ENCODE measurements around the gene FBXL12. TPM values are rescaled to one million over a fixed set of nuclear protein-coding genes. Genes with fewer than 3 reads are reported as not detected.
A peak's percentile ranks its signal among the peaks of the same experiment; 100 is the strongest.

Gene FBXL12
- total RNA-seq, 4 donors from 2014 or later: 16.7 to 37.1 (median 20.7) TPM

DNA sequence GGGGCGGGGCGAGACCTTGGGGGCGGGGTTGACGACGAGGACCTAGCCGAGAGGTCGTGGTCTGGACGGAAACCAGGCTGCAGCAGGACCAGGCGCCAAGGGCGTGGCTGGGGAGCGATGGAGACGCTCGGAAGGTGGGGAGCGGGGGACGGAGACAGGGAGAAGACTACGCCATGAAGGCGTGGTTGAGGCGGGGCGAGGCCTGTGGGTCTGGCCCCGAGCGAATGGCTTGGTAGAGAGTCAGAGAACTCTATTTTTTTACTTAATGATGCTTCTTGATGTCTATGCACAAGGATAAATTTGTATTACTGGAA, 674 bp upstream of the FBXL12 start:
- H3K27ac ChIP-seq: peak overlapping the region in 2 of 3 donors; percentile 23 to 84
- H3K4me1 ChIP-seq: peaks cover 9 to 12% of the 10 kb centered on the region in 2 donors
- DNase-seq: no peak
- intact Hi-C loops (cut with DNase I): loop anchor here (1.0 kb wide), 1 partner anchor 27 kb away; no protein-coding TSS in a partner anchor
- 4 to 7% methylated on average over 14 to 17 of the region's 21 CpGs for WGBS, 2 donors
- no peaks in the 10 kb centered on the region for H3K36me3 ChIP-seq
- peak overlapping the region in 1 of 3 donors; percentile 6 for H3K4me3 ChIP-seq (replicated peaks in 1 of 3)
- no peaks in the 10 kb centered on the region for H3K9me3 ChIP-seq
- no peak for TF ChIP-seq POLR2A (IDR thresholded peaks at IDR 0.05)
- TF ChIP-seq, protein P1, sequence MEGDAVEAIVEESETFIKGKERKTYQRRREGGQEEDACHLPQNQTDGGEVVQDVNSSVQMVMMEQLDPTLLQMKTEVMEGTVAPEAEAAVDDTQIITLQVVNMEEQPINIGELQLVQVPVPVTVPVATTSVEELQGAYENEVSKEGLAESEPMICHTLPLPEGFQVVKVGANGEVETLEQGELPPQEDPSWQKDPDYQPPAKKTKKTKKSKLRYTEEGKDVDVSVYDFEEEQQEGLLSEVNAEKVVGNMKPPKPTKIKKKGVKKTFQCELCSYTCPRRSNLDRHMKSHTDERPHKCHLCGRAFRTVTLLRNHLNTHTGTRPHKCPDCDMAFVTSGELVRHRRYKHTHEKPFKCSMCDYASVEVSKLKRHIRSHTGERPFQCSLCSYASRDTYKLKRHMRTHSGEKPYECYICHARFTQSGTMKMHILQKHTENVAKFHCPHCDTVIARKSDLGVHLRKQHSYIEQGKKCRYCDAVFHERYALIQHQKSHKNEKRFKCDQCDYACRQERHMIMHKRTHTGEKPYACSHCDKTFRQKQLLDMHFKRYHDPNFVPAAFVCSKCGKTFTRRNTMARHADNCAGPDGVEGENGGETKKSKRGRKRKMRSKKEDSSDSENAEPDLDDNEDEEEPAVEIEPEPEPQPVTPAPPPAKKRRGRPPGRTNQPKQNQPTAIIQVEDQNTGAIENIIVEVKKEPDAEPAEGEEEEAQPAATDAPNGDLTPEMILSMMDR (IDR thresholded peaks at IDR 0.05): no peak
- H3K27me3 ChIP-seq: no peaks in the 10 kb centered on the region

- DNase-seq: no peak
- 7% methylated on average over 19 to 25 of the region's 39 CpGs for WGBS, 2 donors
- intact Hi-C loops (cut with DNase I): no loop called here
- Histone ChIP-seq H3K4me1 (peaks cover 9 to 12% of the 10 kb centered on the region in 2 donors), H3K27ac (peak overlapping the region; percentile 75 to 94 (median 84)), H3K4me3 (replicated peaks in 1 of 3) (peak overlapping the region; percentile 43 to 92 (median 56)), H3K27me3 (no peaks in the 10 kb centered on the region), H3K36me3 (peaks cover 0 to 8% of the 10 kb centered on the region in 2 donors), H3K9me3 (no peaks in the 10 kb centered on the region)
- TF ChIP-seq, protein P1 (IDR thresholded peaks at IDR 0.05): peak in 1 of 6 experiments; percentile 7
- TF ChIP-seq POLR2A (IDR thresholded peaks at IDR 0.05): no peak
Measured at GRCh38 chr19:9818175-9818733, 625 bp downstream of the FBXL12 start.

GRCh38 chr19:9811139-9811538, 7.7 kb downstream of the FBXL12 start:
- H3K9me3 ChIP-seq: no peaks in the 10 kb centered on the region
- H3K27ac ChIP-seq: no peak overlapping the region
- TF ChIP-seq POLR2A (IDR thresholded peaks at IDR 0.05): no peak
- TF ChIP-seq, protein P1 (IDR thresholded peaks at IDR 0.05): no peak
- no peak overlapping the region for H3K4me3 ChIP-seq (replicated peaks in 1 of 3)
- intact Hi-C loops (cut with DNase I): no loop called here
- DNase-seq: no peak
- H3K36me3 ChIP-seq: peaks cover 25 to 27% of the 10 kb centered on the region in 2 donors
- H3K27me3 ChIP-seq: no peaks in the 10 kb centered on the region
- H3K4me1 ChIP-seq: no peaks in the 10 kb centered on the region
- 95 to 100% methylated on average over 6 to 13 of the region's 21 CpGs for WGBS, 2 donors

- intact Hi-C loops (cut with DNase I): loop anchor here (10.0 kb wide), 1 partner anchor 674 kb away; no protein-coding TSS in a partner anchor
- H3K4me3 ChIP-seq (replicated peaks in 1 of 3): no peak overlapping the region
- 89 to 91% methylated on average over 11 of the region's 11 CpGs for whole genome bisulfite sequencing, 2 donors
- H3K36me3 ChIP-seq: peaks cover 25 to 26% of the 10 kb centered on the region in 2 donors
- no peak overlapping the region for H3K27ac ChIP-seq
- H3K9me3 ChIP-seq: no peaks in the 10 kb centered on the region
- no peak for DNase-seq
- TF ChIP-seq POLR2A (IDR thresholded peaks at IDR 0.05): no peak
- no peaks in the 10 kb centered on the region for H3K27me3 ChIP-seq
- no peaks in the 10 kb centered on the region for H3K4me1 ChIP-seq
Measured at GRCh38 chr19:9808855-9809824, 9.7 kb downstream of the FBXL12 start.

DNA sequence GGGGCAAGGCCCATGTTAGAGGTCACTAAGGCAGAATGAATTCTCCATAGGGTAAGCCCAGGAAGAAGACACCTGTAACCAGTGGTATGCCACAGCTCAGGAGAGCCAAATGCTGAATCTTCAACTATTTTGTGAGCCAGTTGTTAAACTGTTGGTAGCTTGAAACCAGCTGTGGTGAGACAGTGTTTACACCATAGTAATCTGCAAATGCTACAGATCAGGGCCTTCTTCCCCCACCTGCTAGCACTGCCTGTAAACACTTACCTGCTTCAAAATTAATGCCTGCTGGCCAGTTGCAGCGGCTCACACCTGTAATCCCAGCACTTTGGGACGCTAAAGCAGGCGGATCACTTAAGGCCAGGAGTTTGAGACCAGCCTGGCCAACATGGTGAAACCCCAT, 12.1 kb downstream of the FBXL12 start:
- no peak for DNase-seq
- Histone ChIP-seq H3K27me3 (no peaks in the 10 kb centered on the region), H3K4me1 (no peaks in the 10 kb centered on the region), H3K36me3 (peaks cover 19 to 25% of the 10 kb centered on the region in 2 donors), H3K4me3 (replicated peaks in 1 of 3) (no peak overlapping the region), H3K27ac (no peak overlapping the region), H3K9me3 (no peaks in the 10 kb centered on the region)
- intact Hi-C loops (cut with DNase I): loop anchor here (10.0 kb wide), 1 partner anchor 672 kb away; no protein-coding TSS in a partner anchor
- 93 to 100% methylated on average over 1 to 3 of the region's 3 CpGs for WGBS, 2 donors
- no peak for TF ChIP-seq POLR2A (IDR thresholded peaks at IDR 0.05)
- TF ChIP-seq, protein P1 (IDR thresholded peaks at IDR 0.05): no peak

Measured in thyroid gland (tissue), 4 donors.